KOPT-K1 (cell line): ENCODE measurements around the gene LETM1.

Source experiments
- H3K27ac ChIP-seq: fragments of 200-600 bp; sonication (generic); 2 replicates; pipeline ENCODE4 v1.5.1; 2016; ENCODE audit warnings: antibody characterized with exemption, mild to moderate bottlenecking, low read depth, low read length; ENCODE audit not compliant: poor library complexity, severe bottlenecking
- H3K36me3 ChIP-seq: fragments of 200-600 bp; sonication (generic); 2 replicates; pipeline ENCODE4 v1.5.1; 2017; ENCODE audit warnings: antibody characterized with exemption, mild to moderate bottlenecking, low read length, moderate library complexity; ENCODE audit not compliant: insufficient read depth
- H3K9me3 ChIP-seq: fragments of 200-600 bp; sonication (generic); 2 replicates; pipeline ENCODE4 v1.5.1; 2017; ENCODE audit warnings: antibody characterized with exemption, low read length, mild to moderate bottlenecking; ENCODE audit not compliant: insufficient read depth, poor library complexity, severe bottlenecking

LETM1 gene

GRCh38 chr4:1793940-1794808 is 61.8 kb downstream of the LETM1 start:
- no peak overlapping the region for H3K27ac ChIP-seq
- no peaks in the 10 kb centered on the region for H3K36me3 ChIP-seq
- no peaks in the 10 kb centered on the region for H3K9me3 ChIP-seq

GRCh38 chr4:1793496-1793840 is 62.5 kb downstream of the LETM1 start:
- Histone ChIP-seq H3K9me3 (no peaks in the 10 kb centered on the region), H3K36me3 (no peaks in the 10 kb centered on the region), H3K27ac (no peak overlapping the region)

GRCh38 chr4:1792832-1793495 is 63.0 kb downstream of the LETM1 start, which contains the start of gene FGFR3:
Gene FGFR3 (plus strand): TSS chr4:1793293. CDS start chr4:1793935, 642 bp downstream.
- no peaks in the 10 kb centered on the region for H3K36me3 ChIP-seq
- no peaks in the 10 kb centered on the region for H3K9me3 ChIP-seq
- H3K27ac ChIP-seq = no peak within 1 kb of the TSS

GRCh38 chr4:1792158-1792831 is 63.7 kb downstream of the LETM1 start:
- H3K9me3 ChIP-seq = no peaks in the 10 kb centered on the region
- H3K36me3 ChIP-seq = no peaks in the 10 kb centered on the region
- no peak overlapping the region for H3K27ac ChIP-seq

GRCh38 chr4:1790005-1790404 is 66.0 kb downstream of the LETM1 start:
- Histone ChIP-seq H3K27ac (no peak overlapping the region), H3K36me3 (no peaks in the 10 kb centered on the region), H3K9me3 (no peaks in the 10 kb centered on the region)

- Histone ChIP-seq H3K36me3 (no peaks in the 10 kb centered on the region), H3K27ac (no peak overlapping the region), H3K9me3 (no peaks in the 10 kb centered on the region)
These were observed 66.4 kb downstream of the LETM1 start for GRCh38 chr4:1789552-1789951.

- Histone ChIP-seq H3K36me3 (no peaks in the 10 kb centered on the region), H3K9me3 (no peaks in the 10 kb centered on the region), H3K27ac (no peak overlapping the region)
These were observed 67.5 kb downstream of the LETM1 start for GRCh38 chr4:1788254-1788973.

GRCh38 chr4:1787411-1788077 is 68.4 kb downstream of the LETM1 start:
- Histone ChIP-seq H3K27ac (no peak overlapping the region), H3K9me3 (no peaks in the 10 kb centered on the region), H3K36me3 (no peaks in the 10 kb centered on the region)

- no peaks in the 10 kb centered on the region for H3K9me3 ChIP-seq
- H3K36me3 ChIP-seq = no peaks in the 10 kb centered on the region
- H3K27ac ChIP-seq = no peak overlapping the region
These were observed 69.2 kb downstream of the LETM1 start for GRCh38 chr4:1786544-1787362.

GRCh38 chr4:1785592-1785991 is 70.4 kb downstream of the LETM1 start:
- Histone ChIP-seq H3K36me3 (no peaks in the 10 kb centered on the region), H3K9me3 (no peaks in the 10 kb centered on the region), H3K27ac (no peak overlapping the region)

GRCh38 chr4:1784789-1785591 is 71.0 kb downstream of the LETM1 start:
- Histone ChIP-seq H3K9me3 (no peaks in the 10 kb centered on the region), H3K27ac (no peak overlapping the region), H3K36me3 (no peaks in the 10 kb centered on the region)

GRCh38 chr4:1784395-1784788 is 71.6 kb downstream of the LETM1 start:
- H3K27ac ChIP-seq = no peak overlapping the region
- H3K9me3 ChIP-seq = no peaks in the 10 kb centered on the region

GRCh38 chr4:1783970-1784369 is 72.0 kb downstream of the LETM1 start:
- Histone ChIP-seq H3K9me3 (no peaks in the 10 kb centered on the region), H3K36me3 (no peaks in the 10 kb centered on the region), H3K27ac (no peak overlapping the region)

More at GRCh38 chr4:1784395-1784788, 71.6 kb downstream of the LETM1 start:
- H3K36me3 ChIP-seq = no peaks in the 10 kb centered on the region
